Myocyte (in vitro differentiated cells): ENCODE measurements around the gene PCDHAC2. TPM values are rescaled to one million over a fixed set of nuclear protein-coding genes. Genes with fewer than 3 reads are reported as not detected.

ENCODE experiments used
- DNase-seq: peaks from one replicate; pipeline ENCODE4 v3.0.0-alpha.2; 2012; ENCODE audit warnings: low read depth
- polyA plus RNA-seq: library from polyadenylated mRNA; unstranded; fragments of >200 nt; gene quantifications from one replicate; pipeline ENCODE4 v1.2.1, GENCODE V29; 2012; ENCODE audit warnings: missing spikeins
- total RNA-seq: library from RNA; depleted of rRNA; stranded (reverse); fragments of >200 nt; gene quantifications from 2 replicates; pipeline ENCODE4 v1.2.3, GENCODE V29; 2014

Gene PCDHAC2
- total RNA-seq: 0.05 and 0.10 TPM in 2 replicates
- polyA plus RNA-seq: 0.08 TPM

DNA sequence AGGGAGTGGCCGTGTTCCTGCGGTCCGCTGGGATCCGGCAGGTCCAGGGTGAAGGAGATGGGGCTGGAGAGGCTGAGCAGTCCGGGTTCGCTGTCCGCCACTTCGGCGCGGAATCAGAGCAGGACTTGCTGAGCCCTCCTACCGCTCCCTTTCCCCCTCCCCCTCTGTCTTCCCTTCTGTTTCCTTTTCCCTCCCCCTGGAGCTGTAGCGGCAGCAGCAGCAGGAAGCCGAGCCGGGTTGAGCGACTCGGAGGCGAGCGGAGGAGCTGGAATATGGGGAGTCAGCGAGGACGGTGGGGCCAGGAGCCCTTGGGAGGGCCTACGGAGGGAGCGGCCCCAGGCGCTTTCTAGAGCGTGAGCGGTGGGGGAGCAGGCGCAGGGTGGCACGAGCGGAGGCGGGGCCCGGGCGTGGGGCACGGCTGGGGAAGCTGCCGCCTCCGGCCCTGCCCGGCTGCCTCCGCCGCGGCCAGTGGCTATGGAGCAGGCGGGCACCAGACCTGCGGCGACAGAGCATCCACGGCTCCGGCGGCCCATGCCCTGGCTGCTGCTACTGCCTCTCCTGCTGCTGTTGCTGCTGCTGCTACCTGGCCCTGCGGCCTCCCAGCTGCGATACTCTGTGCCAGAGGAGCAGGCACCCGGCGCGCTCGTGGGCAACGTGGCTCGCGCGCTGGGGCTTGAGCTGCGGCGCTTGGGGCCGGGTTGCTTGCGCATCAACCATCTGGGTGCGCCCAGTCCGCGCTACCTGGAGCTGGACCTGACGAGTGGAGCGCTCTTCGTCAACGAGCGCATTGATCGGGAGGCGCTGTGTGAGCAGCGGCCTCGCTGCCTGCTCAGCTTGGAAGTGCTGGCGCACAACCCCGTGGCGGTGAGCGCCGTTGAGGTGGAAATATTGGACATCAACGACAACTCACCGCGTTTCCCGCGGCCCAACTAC is at the start of gene PCDHAC2:
Gene PCDHAC2 (plus strand): TSS at position 184 of the 933 bp plus-strand sequence. CDS start 291 bp downstream, at position 475.
- DNase-seq: peak; percentile 17

DNA sequence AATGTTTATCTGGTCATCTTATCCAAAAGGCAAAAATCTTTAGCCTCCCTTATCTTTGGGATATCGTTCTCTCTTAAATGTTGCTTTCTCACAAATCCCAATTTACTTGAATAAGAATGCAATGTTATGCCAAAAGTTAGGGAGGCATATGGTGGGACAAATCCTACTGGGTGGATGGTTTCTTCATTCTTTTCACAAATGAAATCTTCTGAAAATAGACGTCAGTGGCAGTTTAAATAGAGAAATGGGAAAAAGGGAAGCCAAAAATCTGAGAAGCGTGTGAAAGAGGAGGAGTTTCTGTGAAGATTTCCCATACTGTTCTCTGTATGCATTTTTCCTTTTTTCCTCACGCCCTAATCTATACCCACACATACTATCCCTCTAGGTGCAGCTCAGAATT is 42.7 kb upstream of the PCDHAC2 start:
- no peak for DNase-seq

DNA sequence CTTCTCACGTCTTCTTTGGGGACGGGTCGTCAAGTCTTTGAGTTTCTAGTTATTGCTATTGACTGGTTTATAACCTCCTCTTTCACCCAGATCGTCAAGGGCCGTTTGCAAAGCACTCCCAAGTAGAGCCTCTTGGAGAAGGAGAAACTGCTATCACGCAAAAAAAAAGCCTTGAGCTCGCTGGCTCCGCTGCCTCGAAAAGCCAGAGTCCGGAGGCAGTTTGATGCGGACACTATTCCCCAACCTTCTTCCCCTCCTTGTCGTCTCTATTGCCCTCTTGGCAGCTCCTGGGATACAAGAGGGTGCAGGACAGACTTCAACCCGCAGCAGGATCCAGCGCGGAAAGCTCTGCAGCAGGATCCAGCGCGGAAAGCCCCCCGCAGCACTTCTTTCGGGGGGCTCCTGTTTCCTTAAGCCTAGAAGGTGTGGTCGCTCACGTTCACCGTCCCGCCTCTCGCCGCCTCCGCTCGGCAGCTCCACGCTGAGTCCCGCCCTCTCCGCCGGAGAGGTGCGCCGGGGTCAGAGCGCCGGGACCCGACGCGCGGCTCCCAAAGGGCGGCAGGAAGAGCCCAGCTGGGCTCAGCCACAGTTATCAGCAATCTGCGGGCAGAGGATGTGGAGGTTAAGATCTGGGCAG is 40.4 kb upstream of the PCDHAC2 start, which contains the start of gene PCDHAC1:
Gene PCDHAC1 (plus strand): TSS at position 494 of the 637 bp plus-strand sequence. CDS start 594 bp downstream, outside the sequence.
- no peak for DNase-seq

DNA sequence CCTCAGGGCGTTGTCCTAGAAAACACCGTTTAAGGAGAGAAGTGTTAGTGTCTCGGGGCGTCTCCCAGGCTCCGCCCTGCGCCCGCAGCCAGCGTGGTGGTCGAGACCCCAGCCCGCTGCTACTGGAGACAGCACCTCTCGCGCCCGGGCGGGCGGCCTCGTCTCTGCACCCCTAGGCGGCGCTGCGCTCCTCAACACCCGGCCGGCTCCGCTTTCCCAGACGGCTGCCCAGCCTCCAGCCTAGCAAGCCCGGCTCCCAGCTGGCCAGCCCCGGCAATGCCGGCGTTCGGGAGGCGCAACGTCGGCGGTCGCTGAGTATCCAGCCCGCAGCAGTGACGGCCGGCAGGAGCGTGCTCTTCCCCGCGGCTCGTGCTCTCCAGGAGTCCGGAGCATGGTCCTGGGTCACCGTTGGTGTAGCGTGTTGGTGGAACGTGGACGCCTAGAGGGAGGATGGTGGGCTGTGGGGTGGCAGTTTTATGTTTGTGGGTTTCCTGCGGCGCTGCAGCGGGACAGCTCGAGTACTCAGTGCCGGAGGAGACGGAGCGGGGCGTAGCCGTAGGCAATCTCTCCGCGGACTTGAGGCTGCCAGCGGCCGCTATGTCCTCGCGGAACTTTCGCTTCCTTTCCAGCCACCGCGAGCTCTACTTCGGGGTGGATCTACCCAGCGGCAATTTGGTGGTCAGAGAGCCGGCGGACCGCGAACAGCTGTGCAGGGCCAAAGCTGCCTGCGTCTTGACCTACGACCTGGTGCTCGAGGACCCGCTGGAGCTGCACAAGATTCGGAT is 39.6 kb upstream of the PCDHAC2 start:
- DNase-seq: no peak

- no peak for DNase-seq
Observed at GRCh38 chr5:140927228-140927573, 39.1 kb upstream of the PCDHAC2 start.

- DNase-seq: no peak
Observed at GRCh38 chr5:140934964-140935606, 31.2 kb upstream of the PCDHAC2 start.

- DNase-seq: no peak
Observed at GRCh38 chr5:140946578-140946977, 19.7 kb upstream of the PCDHAC2 start.

GRCh38 chr5:140951636-140952035 is 14.6 kb upstream of the PCDHAC2 start:
- no peak for DNase-seq

- no peak for DNase-seq
Observed at GRCh38 chr5:140953234-140953633, 13.0 kb upstream of the PCDHAC2 start.

- DNase-seq: no peak
Observed at GRCh38 chr5:140962190-140962589, 4.1 kb upstream of the PCDHAC2 start.

DNA sequence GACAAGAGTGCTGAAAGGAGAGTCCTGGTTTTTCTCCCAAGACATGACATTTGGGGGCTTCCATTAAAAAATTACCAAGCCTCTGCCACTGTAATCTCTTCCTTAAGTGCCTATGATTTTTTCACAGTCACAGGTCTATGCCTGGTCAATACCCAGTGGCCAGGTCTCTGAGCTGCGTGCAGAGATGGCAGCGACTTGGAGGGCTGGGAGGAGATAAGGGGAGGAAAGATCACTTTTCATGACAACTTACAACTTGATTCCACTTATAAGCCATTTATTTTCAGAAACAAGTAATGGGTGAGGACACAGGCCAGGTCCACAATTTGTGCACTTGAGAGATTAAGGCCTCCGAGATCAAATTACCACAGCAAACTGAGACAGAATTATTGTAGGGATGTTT is 1.9 kb upstream of the PCDHAC2 start:
- DNase-seq: no peak

- no peak for DNase-seq
Observed at GRCh38 chr5:140965905-140966292, 377 bp upstream of the PCDHAC2 start.

DNA sequence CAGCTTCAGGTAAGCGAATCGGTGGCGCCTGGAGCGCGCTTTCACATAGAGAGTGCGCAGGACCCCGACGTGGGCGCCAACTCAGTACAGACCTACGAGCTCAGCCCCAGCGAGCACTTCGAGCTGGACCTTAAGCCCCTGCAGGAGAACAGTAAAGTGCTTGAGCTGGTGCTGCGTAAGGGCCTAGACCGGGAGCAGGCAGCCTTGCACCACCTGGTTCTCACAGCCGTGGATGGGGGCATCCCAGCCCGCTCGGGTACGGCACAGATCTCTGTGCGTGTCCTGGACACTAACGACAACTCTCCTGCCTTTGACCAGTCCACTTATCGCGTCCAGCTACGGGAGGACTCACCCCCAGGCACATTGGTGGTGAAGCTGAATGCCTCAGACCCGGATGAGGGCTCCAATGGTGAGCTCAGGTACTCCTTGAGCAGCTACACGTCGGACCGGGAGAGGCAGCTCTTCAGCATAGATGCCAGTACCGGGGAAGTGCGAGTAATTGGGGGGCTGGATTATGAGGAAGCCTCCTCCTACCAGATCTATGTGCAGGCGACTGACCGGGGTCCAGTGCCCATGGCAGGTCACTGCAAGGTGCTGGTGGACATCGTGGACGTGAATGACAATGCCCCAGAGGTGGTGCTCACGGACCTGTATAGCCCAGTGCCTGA is 1.1 kb downstream of the PCDHAC2 start:
- no peak for DNase-seq

DNA sequence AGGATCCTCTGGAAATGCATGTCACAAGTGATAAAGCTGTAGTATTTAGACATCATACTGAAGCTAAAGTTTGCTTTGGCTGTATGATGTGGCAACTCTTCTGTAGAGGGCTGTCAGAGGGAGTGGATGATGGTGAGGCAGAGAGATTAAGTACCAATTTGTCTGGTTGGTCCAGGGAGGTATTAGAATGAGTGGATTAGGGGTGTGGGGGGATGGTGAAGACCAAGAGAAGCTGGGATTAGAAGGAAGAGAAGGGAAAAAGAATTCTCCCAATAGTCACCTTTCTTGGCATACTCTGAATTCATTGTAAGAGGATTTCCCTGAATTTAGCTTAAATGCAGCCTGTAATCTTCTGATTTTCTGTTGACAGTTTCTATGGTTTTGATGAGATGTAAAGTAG is 3.6 kb downstream of the PCDHAC2 start:
- DNase-seq: no peak

DNA sequence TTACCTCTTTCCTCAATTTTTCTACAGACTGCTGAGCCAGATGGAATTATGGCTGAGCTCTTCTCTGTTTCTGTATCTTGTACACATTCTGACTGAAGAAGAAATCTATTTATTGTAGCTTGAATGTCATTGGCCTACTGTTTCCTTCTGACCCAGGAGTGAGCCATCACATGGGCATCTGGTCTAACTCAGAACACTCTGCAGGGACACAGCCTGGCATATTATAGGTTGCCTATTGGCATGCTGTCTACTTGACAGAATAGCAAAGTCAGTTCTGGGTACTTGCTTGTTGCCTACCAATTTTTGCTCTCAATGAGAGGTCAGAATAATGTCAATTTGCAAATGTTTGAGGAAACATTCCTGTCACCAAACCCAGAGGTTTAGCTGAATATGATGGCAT is 7.3 kb downstream of the PCDHAC2 start:
- no peak for DNase-seq

DNA sequence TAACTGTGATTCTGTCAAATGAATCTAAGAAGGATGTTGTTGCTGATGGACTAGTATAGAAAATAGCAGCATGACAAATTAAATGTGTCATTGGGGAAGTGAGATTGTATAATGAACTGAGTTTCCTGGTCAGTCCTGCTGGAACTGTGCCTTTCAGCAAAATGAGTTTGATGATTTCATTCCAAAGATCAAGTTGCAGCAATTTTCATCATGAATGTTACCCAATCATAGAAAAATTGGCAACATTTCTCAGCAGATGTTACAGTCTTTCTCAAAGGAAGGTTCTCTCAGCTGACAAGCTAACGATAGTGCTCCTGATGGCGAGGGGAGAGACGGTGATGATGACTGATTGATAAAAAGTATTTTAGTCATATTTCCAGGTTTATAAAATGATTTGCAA is 10.7 kb downstream of the PCDHAC2 start:
- peak; percentile 32 for DNase-seq

GRCh38 chr5:140978260-140978659 is 12.0 kb downstream of the PCDHAC2 start:
- DNase-seq: no peak

GRCh38 chr5:140978983-140979382 is 12.7 kb downstream of the PCDHAC2 start:
- no peak for DNase-seq

DNA sequence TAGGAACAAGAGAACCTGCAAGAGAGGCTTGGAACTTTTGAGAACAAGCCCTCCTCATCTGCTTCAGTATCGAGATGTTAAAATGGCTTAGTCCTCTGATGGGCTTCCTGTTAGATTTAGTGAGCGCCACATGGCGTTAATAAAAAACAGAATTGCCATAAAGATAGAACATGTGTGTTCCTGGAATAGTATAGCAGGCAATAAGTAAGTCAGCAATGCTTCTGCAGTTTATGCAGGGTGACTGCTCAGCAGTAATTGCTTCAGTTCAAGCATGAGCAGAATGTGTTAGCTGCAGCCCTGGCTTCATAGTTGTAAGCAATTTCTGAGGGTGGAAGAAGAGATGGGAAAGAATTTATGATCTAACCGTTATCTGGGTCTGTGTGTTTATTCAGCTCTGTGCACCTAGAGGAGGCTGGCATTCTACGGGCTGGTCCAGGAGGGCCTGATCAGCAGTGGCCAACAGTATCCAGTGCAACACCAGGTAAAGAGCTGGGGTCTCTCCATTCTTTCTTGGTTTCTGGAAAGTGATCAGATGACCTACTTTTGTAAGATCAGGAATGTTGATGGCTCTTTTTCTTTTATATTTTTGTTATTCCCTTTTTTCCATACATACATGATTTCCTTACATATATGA is 15.9 kb downstream of the PCDHAC2 start:
- no peak for DNase-seq

DNA sequence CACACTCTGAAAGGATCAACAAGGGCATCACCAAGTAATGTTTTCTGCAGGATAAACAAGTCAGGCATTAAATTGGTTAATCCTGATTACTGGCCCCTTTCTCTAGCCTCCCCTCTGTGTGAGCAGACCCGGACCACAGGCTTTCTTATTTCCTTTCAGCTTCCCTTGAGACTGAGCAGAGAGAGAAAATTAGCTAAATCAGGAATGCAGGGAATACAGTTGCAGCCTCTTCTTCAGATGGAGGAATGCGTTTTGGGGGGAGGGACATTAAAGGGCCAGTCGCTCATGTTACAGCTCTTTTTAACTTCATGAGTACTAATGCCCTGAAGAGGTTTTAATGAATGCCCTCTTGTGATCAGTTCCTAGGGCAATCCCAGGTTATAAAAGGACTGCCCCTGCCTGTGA is 19.8 kb downstream of the PCDHAC2 start:
- no peak for DNase-seq
